ENCODE data around the gene DEGS2.

DEGS2 gene

GRCh38 chr14:100147691-100148464 lies 11.6 kb downstream of the DEGS2 start:
- DNase-seq: peak in 1 of 5 experiments; percentile 45

GRCh38 chr14:100147181-100147631 lies 12.2 kb downstream of the DEGS2 start:
- DNase-seq: peak in 4 of 5 experiments; percentile 26 to 72 (median 58)

GRCh38 chr14:100146531-100147091 lies 12.8 kb downstream of the DEGS2 start:
- DNase-seq: peak in 1 of 5 experiments; percentile 51

GRCh38 chr14:100145682-100146464 lies 13.6 kb downstream of the DEGS2 start:
- DNase-seq: peak in 1 of 5 experiments; percentile 38

GRCh38 chr14:100144996-100145646 lies 14.3 kb downstream of the DEGS2 start:
- peak in 1 of 5 experiments; percentile 27 for DNase-seq

GRCh38 chr14:100144645-100144995 lies 14.8 kb downstream of the DEGS2 start:
- no peak for DNase-seq

- DNase-seq: no peak
Measured at GRCh38 chr14:100143934-100144333, 15.5 kb downstream of the DEGS2 start.

- no peak for DNase-seq
Measured at GRCh38 chr14:100143523-100143922, 15.9 kb downstream of the DEGS2 start.

GRCh38 chr14:100142073-100143040 lies 17.1 kb downstream of the DEGS2 start:
- DNase-seq: no peak

GRCh38 chr14:100141098-100141497 lies 18.3 kb downstream of the DEGS2 start:
- no peak for DNase-seq

GRCh38 chr14:100140452-100141078 lies 18.9 kb downstream of the DEGS2 start:
- DNase-seq: no peak

GRCh38 chr14:100138955-100139354 lies 20.5 kb downstream of the DEGS2 start:
- DNase-seq: no peak

- DNase-seq: no peak
Measured at GRCh38 chr14:100138082-100138787, 21.2 kb downstream of the DEGS2 start.

GRCh38 chr14:100137173-100137572 lies 22.3 kb downstream of the DEGS2 start:
- DNase-seq: no peak

GRCh38 chr14:100135784-100136183 lies 23.7 kb downstream of the DEGS2 start:
- DNase-seq: no peak

GRCh38 chr14:100135073-100135472 lies 24.4 kb downstream of the DEGS2 start:
- DNase-seq: no peak

- DNase-seq: no peak
Measured at GRCh38 chr14:100134586-100134985, 24.9 kb downstream of the DEGS2 start.

GRCh38 chr14:100132903-100133510 lies 26.4 kb downstream of the DEGS2 start:
- DNase-seq: no peak

- no peak for DNase-seq
Measured at GRCh38 chr14:100132161-100132902, 27.1 kb downstream of the DEGS2 start.
